ENCODE results near the gene HOTAIR. TPM values are rescaled to one million over a fixed set of nuclear protein-coding genes. Genes with fewer than 3 reads are reported as not detected.

Gene HOTAIR
- total and polyA plus RNA-seq, 2 donors (not counting 1 experiment from before 2014, with no cell fraction given): not detected

GRCh38 chr12:53924521-53925405 lies 50.0 kb downstream of the HOTAIR start:
- Histone ChIP-seq H2AFZ (ENCODE audit: low read length) (no peak overlapping the region), H3K27ac (ENCODE audit: insufficient read depth, low read length) (no peak overlapping the region), H4K20me1 (ENCODE audit: control insufficient read depth, extremely low read depth, insufficient read depth, low read length) (no peaks in the 10 kb centered on the region), H3K9me3 (ENCODE audit: control insufficient read depth, insufficient read depth, low read depth, low read length) (no peaks in the 10 kb centered on the region), H3K4me1 (ENCODE audit: control insufficient read depth, extremely low read depth, insufficient read depth, low read length) (no peaks in the 10 kb centered on the region), H3K36me3 (ENCODE audit: control insufficient read depth, insufficient read depth, low read length) (no peaks in the 10 kb centered on the region), H3K4me3 (replicated peaks in 1 of 4; ENCODE audit: control extremely low read depth in 1 of 4, insufficient read depth in 1 of 4, low read depth in 3 of 4, low read length in 4 of 4) (no peak overlapping the region), H3K27me3 (ENCODE audit: control insufficient read depth, insufficient read depth, low read length) (peaks cover 47% of the 10 kb centered on the region), H3K79me2 (ENCODE audit: control insufficient read depth, insufficient read depth, low read length) (no peaks in the 10 kb centered on the region), H3K9ac (ENCODE audit: insufficient read depth, low read length) (no peak overlapping the region), H3K4me2 (ENCODE audit: extremely low read depth, insufficient read depth, low read length) (no peak overlapping the region)
- DNase-seq (ENCODE audit: low read depth in 2 of 2): no peak
- TF ChIP-seq EZH2 (IDR thresholded peaks at IDR 0.05; ENCODE audit: low read length, missing control alignments) (no peak), CTCF (conservative IDR thresholded peaks at IDR 0.05 in 1 of 2, IDR thresholded peaks at IDR 0.05 in 1 of 2; ENCODE audit: low read depth in 1 of 2, low read length in 2 of 2) (no peak)

GRCh38 chr12:53916788-53917655 lies 57.7 kb downstream of the HOTAIR start:
- Histone ChIP-seq H3K9me3 (ENCODE audit: control insufficient read depth, insufficient read depth, low read depth, low read length) (no peaks in the 10 kb centered on the region), H3K79me2 (ENCODE audit: control insufficient read depth, insufficient read depth, low read length) (no peaks in the 10 kb centered on the region), H3K36me3 (ENCODE audit: control insufficient read depth, insufficient read depth, low read length) (no peaks in the 10 kb centered on the region), H3K27me3 (ENCODE audit: control insufficient read depth, insufficient read depth, low read length) (no peaks in the 10 kb centered on the region), H3K4me3 (replicated peaks in 1 of 4; ENCODE audit: control extremely low read depth in 1 of 4, insufficient read depth in 1 of 4, low read depth in 3 of 4, low read length in 4 of 4) (no peak overlapping the region), H2AFZ (ENCODE audit: low read length) (no peak overlapping the region), H3K27ac (ENCODE audit: insufficient read depth, low read length) (no peak overlapping the region), H3K9ac (ENCODE audit: insufficient read depth, low read length) (no peak overlapping the region), H4K20me1 (ENCODE audit: control insufficient read depth, extremely low read depth, insufficient read depth, low read length) (no peaks in the 10 kb centered on the region), H3K4me2 (ENCODE audit: extremely low read depth, insufficient read depth, low read length) (no peak overlapping the region), H3K4me1 (ENCODE audit: control insufficient read depth, extremely low read depth, insufficient read depth, low read length) (no peaks in the 10 kb centered on the region)
- no peak for DNase-seq (ENCODE audit: low read depth in 2 of 2)
- no peak for TF ChIP-seq CTCF (conservative IDR thresholded peaks at IDR 0.05 in 1 of 2, IDR thresholded peaks at IDR 0.05 in 1 of 2; ENCODE audit: low read depth in 1 of 2, low read length in 2 of 2)
- no peak for TF ChIP-seq EZH2 (IDR thresholded peaks at IDR 0.05; ENCODE audit: low read length, missing control alignments)

Other genes starting within 250 kb of the HOTAIR start
- gene CALCOCO1, start 247.5 kb downstream of the HOTAIR start, total RNA-seq: 116 and 118 TPM in 2 replicates
- gene CALCOCO1, start 247.5 kb downstream of the HOTAIR start, polyA plus RNA-seq: 74.6 and 125 TPM in 2 replicates
- gene CISTR, start 223.0 kb downstream of the HOTAIR start, total RNA-seq: not detected in 2 replicates
- not detected in 2 replicates for gene CISTR, start 223.0 kb downstream of the HOTAIR start, polyA plus RNA-seq
- gene HOXC13, start 36.1 kb downstream of the HOTAIR start, total RNA-seq: not detected in 2 replicates
- gene HOXC13, start 36.1 kb downstream of the HOTAIR start, polyA plus RNA-seq: not detected in 2 replicates
- gene HOXC12, start 20.1 kb downstream of the HOTAIR start, total RNA-seq: not detected in 2 replicates
- gene HOXC12, start 20.1 kb downstream of the HOTAIR start, polyA plus RNA-seq: not detected in 2 replicates
- not detected in 2 replicates for gene HOXC11, start 1.8 kb downstream of the HOTAIR start, total RNA-seq
- gene HOXC11, start 1.8 kb downstream of the HOTAIR start, polyA plus RNA-seq: not detected in 2 replicates
- gene HOXC10, start 10.2 kb upstream of the HOTAIR start, total RNA-seq: not detected in 2 replicates
- gene HOXC10, start 10.2 kb upstream of the HOTAIR start, polyA plus RNA-seq: 0.06 TPM in 1 of 2 replicates, not detected in the other
- 0.26 TPM in 1 of 2 replicates, not detected in the other for gene HOXC9, start 25.2 kb upstream of the HOTAIR start, total RNA-seq
- gene HOXC9, start 25.2 kb upstream of the HOTAIR start, polyA plus RNA-seq: 0.21 and 0.24 TPM in 2 replicates
- gene HOXC8, start 34.0 kb upstream of the HOTAIR start, total RNA-seq: under 0.01 TPM in 1 of 2 replicates, not detected in the other
- gene HOXC8, start 34.0 kb upstream of the HOTAIR start, polyA plus RNA-seq: 0.49 and 2.1 TPM in 2 replicates
- 0.17 and 0.51 TPM in 2 replicates for gene HOXC6, start 53.5 kb upstream of the HOTAIR start, total RNA-seq
- 0.52 and 1.9 TPM in 2 replicates for gene HOXC6, start 53.5 kb upstream of the HOTAIR start, polyA plus RNA-seq
- gene HOXC5, start 58.1 kb upstream of the HOTAIR start, total RNA-seq: under 0.01 TPM in 1 of 2 replicates, not detected in the other
- gene HOXC5, start 58.1 kb upstream of the HOTAIR start, polyA plus RNA-seq: 0.07 and 0.40 TPM in 2 replicates
- 0.17 and 0.26 TPM in 2 replicates for gene HOXC4, start 78.9 kb upstream of the HOTAIR start, total RNA-seq
- 0.17 and 0.98 TPM in 2 replicates for gene HOXC4, start 78.9 kb upstream of the HOTAIR start, polyA plus RNA-seq
- 24.1 and 34.7 TPM in 2 replicates for gene SMUG1, start 214.0 kb upstream of the HOTAIR start, total RNA-seq
- 22.5 and 23.7 TPM in 2 replicates for gene SMUG1, start 214.0 kb upstream of the HOTAIR start, polyA plus RNA-seq